ENCODE measurements around the gene ANO2. TPM values are rescaled to one million over a fixed set of nuclear protein-coding genes. Genes with fewer than 3 reads are reported as not detected.

The ANO2 gene
- polyA plus RNA-seq, 5 donors, result 3.3 to 5.7 (median 5.5) TPM

DNA sequence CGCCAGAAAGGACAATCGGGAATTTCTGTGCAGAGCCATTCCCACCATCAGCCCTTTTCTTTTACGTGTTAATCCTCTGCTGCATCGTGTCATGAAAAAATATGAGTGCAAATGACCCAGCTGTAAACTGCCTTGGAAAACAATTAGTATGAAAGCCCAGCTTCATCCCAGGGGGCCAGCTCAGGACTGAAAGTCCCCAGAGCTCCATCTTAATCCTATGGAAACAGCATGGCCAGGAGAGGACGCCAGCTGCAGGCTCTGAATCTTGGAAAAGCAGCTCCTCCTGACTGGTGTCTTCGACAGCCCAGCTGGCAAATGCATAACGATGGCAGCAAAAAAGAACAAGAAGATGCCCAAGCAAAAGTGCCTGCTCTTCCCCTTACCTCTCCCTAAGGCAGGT is 321.6 kb downstream of the ANO2 start:
- DNase-seq, result no peak

DNA sequence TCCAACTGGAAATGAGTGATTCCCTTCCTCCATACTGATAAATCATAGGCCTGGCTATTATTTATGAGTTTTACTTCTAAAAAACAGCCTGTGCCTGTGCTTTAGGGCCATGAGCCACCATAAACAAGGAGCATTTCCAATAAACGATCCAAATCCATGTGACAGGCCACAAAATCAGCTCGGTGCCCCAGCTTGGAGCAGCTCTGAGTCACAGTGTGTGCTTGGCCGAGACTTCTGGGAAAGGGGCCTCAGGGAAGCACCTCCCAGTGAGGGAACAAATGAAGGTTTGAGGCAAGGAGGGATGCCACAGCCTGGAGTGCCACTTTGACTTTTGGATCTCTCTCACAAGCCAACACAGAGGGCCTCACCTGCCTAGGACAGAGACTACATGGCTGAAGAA is 322.8 kb downstream of the ANO2 start:
- DNase-seq, result no peak

DNA sequence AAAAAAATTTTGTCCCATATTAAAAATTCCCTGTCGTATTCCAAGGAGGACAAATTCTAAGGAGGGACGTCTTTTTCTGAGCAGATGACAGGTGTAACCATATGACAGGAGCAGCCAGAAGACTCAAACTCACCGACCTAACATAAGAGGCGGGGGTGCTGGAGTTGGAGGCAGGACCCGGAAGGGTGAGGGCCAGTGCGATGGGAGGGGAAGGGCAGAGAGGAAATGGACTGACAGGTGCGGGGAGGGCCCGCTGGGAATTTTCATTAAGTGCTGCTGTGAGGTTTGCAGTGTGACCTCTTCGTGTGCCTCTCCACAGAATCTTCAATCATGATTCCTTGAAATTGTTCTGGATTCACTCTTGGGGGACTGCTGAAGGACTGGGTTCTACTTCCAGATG is 323.7 kb downstream of the ANO2 start:
- DNase-seq, result no peak

DNA sequence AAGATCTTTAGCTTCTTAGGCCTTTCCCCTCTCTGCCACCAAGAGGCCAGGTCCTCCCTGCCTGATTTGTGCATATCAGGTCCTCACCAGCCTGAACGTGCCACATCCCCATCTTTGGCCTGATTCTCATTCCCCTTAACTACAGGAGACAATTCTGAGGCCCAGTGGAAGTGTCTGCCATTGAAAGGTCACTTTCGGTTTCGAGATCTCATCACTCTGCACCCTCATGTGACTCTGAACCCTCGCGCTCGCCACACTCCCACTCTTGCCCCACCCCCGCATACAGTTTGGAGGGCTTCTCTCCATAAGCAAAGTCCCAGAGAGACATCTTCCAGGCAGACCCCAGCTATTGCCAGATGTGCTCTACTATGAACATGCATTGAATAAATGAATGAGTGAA is 324.2 kb downstream of the ANO2 start:
- no peak for DNase-seq

DNA sequence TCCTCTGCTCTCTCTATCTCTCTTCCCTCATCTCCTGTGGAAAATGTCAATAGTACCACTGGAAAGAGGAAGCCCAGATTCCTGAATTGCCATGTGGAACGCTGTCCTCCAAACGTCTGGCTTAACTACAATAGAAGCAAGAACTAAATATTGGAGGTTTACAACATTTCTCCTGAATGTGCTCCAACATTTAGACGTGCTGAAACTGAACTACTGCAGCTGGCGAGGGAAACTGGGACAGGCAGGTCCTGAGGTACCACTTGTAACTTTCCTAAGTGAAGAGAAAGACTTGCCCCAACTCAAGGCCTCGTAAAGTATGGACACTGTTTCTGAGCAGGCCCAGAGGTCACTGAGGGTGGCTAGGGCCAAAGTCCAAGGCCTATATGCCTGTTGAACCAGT is 325.4 kb downstream of the ANO2 start:
- DNase-seq, result peak; percentile 62 to 64

DNA sequence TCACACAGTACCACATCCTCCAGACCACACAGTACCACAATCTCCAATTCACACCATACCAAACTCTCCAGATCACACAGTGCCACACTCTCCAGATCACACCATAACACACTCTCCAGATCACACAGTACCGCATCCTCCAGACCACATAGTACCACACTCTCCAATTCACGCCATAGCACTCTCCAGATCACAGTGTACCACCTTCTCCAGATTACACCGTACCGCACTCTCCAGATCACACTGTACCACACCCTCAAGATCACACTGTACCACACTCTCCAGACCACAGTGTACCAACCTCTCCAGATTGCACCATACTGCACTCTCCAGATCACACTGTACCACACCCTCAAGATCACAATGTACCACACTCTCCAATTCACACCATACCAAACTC is 328.2 kb downstream of the ANO2 start:
- no peak for DNase-seq

DNA sequence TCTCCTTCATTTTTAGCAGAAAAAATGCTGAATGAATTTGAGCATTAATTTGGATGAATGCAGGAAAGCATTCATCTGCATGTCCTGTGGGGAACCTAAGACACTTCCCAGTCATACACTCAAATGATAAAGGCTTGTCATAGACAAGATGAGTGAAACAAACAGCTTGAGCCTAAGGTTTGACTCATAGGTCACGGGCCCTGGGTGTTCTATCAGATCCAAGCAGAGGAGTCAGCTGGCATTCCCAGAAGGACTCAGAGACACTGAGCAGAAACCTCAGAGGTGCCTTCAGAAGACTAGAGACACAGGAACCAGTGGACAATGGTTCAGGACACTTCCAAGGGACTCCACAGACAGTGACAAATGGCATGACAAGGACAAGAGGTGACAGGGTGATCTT is 329.3 kb downstream of the ANO2 start:
- DNase-seq, result no peak

DNA sequence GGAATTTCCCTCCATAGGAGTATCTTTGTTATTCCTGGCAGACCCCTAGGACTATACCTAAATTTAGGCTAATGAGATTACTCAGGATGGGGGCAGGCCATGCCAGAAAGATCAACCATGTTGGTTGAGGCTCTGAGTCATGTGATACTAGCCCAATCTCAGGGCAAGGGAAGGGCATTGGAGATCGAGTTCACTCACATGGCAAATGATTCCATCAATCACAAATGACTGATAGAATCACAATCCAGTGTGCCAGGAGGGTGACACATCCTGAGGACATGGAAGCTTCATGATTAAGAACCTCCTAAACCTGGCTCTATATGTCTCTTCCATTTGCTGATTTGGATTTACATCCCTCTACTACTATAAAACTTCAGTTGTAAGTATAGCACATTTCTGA is 330.8 kb downstream of the ANO2 start:
- DNase-seq, result no peak

DNA sequence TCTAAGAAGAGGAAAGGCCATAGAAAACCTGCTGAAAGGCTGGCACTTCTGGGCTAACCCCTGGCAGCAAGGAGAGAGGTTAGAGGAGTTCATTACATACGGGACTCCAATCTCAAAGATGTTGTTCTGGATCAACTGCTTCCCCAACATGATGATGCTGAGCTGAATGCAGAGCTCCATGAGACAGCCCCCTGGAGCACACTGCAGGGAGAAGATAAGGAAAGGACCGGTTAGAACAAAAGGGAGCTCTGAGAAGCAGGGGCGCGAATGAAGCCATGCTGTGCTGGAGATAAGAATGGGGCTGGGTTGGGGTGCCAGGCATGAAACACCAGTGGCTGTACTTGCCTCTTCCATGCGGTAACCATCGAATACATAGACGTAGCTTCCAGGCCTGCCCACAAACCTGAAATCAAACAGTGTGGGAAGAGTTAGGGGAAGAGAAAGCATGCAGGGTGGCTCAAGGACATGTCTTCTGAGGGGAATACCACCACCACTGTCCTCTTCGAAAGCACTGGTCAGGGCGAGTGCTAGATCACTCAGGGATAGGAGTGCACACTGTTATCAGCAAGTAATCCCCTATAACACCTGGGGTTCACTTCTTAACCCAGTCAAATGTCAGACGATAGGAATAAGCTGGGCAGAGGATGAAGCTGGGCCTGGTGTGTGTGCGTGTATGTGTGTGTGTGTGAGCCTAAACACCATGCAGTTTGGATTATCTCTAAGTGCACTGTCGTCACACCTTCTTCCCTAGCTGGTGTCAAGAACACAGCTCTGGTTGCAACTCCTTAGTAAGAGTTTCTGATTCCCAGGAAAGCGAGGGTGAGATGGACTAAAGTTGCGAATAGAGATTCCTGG is 332.3 kb downstream of the ANO2 start:
- no peak for DNase-seq

DNA sequence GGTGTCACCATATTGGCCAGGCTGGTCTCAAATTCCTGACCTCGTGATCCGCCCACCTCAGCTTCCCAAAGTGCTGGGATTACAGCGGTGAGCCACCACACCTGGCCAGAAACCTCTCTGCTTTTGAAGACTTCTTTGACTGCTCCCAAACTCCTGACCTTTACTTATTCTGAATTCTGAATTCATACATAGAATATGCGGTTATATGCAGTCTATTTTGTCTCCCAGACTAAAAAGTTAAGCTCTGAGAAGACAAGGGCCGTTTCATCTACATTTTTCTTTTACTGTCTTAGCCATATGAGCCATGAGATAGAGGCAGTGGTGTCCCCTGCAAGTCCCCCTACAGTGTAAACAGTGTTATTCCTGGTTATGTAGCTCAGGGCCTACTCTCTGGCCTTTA is 333.9 kb downstream of the ANO2 start:
- no peak for DNase-seq

DNA sequence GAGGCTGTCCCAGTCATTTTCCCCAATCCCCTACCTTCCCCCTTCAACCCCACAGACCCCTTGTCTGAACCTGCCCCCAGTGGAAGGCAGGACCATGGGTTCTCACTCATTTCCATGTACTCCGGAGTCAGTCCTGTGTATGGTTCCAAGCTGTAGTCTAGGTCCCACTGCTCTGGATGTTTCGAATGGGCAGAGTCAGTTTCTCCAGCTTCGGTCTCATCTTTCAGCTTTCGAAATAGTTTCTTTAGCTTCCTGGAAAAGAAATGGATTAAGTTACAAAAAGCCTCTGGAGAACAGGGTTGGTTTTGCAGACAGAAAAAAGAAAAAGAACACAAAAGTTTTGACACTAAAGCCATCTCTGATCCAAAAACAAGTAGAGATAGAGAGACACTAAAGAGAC is 345.7 kb downstream of the ANO2 start:
- DNase-seq, result no peak

DNA sequence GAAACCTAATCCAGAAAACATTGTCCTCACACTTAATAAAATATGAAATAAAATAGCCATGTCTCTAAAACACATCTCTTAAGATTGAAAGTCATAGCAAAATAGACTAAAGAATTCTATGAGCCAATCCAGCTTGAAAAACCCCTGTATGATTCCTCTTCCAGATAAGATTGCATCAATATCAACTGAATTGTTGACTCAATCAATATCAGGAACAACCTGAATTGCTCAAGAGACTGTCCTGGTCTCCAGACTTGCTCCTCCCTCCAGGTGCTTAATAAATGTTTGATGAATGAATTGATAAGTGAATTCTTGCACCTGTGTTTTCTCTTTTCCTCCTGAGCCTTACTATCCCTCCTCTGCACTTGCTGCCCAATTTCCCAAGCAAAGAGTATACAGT is 351.1 kb downstream of the ANO2 start:
- DNase-seq, result no peak

DNA sequence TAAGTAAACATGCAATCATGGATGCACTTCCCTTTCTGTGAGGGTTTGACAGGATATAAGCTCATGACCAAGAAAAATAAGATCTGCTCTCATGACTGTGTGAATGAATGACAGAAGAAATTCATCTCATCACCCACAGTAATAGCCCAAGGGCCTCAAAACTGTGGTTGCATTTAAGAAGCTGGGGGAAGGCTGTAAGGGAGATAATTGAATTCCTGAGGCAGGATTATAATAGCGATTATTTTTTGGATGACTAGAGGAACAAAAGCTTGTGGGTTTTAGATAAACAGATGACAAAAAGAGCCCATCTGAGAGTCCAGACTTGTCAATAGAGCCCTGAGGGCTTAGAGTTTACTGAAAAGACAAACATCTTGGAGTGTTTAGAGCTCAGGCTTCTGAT is 352.0 kb downstream of the ANO2 start:
- no peak for DNase-seq

DNA sequence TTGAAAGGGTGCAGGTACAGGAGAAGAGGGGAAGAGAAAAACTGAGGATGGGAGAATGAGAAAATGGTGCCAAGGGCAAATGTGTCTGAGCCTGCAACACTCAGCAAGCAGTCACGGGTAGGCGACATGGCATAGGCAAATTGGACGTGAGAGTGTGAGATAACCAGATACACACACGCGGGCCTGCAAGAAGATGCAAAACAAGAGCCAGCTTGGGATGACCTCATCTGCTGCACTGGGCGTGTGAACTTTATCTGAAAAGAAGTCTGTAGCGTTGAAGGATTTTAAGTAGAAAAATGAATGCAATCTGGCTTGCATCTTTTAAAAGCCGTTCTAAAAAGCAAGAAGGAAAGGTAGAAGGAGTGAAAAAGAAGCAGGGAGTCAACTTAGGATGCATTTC is 352.7 kb downstream of the ANO2 start:
- DNase-seq, result no peak

DNA sequence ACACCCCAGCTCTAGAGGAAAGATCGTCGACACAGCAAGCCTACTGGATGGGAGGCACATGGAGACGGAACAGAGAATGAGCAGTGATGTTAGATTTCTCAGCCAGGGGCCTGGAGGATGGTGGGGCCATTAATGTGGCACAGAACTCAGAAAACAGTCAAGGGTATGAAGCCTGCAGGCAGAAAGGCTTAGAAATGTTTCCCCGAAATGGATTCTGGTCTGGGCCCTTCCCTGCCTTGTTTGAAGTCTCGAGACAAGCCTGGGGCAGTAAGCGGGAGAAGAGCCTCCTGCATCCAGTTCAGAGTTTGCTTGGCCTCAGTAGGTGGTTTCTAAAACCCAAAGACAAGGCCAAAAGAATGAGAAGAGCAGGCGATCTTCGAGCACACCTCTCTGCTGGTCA is 354.7 kb downstream of the ANO2 start:
- no peak for DNase-seq

DNA sequence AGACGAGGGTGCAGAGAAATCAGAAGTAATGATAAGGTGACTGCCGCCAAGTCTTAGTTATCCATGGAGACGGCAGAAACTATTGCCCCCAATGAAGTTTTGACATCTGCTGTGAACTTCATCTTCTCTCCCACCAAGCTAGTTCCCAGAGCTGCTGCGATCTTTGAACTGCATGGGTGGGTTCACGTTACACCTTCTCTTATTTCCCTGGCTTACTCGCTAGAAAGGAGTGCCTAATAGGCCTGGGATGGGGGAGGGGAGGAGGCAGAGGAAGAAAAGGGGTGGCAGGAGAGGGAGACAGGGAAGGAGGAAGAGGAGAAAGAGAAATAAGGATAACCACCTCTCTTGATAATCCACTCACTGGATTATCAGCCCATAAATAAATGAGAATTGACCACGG is 356.0 kb downstream of the ANO2 start:
- DNase-seq, result no peak

DNA sequence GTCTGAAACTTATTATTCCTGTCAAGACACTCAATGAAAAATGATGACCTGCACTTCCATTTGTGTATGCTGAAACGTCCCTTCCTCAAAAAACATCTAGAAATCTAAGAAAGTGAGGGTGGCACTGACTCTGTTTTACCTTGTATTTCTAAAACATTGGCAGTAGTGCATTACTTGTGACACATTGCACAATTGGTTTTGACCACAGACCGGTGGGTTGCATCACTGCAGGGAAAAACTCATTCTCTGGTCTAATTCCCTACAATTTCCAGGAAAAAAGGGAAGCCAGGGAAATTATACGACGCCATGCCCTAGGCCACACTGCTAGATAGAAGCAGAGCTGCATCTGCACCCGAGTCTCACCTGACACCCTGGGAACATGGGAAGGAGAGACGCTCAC is 356.5 kb downstream of the ANO2 start:
- DNase-seq, result no peak

DNA sequence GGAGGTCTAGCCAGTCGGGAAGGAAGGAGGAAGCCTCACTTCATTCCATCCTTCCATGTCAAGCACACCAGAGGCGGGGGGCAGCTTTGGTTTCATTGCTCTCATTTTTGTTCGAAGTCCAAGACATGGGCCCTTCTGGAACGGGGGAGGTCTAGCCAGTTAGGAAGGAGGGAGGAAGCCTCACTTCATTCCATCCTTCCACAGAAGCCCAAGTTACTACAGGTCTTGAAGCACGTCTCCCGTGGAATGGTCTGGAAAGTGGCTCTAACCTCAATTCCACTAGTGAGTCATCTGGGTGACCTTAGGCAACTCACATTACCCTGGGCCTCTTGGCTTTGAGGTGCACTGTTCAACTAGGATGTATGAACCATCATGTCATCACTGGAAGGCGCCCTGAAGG is 356.9 kb downstream of the ANO2 start:
- no peak for DNase-seq

DNA sequence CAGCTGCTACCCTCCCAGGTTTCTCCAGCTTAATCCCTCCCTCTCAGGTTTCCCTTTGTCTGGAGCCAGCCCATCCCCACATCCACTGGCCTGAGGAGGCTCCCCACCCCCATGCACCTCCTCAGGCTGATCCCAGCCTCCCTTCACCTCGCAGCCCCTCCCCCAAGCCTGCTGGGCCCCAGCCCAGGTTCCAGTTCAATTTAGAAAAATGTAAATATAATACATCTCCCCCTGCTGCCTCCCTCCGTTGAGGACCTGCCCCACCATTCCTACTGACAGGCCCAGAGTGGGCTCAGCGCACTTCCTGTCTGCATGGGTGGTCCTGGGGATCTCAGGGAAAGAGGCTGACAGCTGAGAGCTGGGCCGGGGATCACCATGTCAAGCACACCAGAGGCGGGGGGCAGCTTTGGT is 357.3 kb downstream of the ANO2 start:
- peak; percentile 42 to 48 for DNase-seq

DNA sequence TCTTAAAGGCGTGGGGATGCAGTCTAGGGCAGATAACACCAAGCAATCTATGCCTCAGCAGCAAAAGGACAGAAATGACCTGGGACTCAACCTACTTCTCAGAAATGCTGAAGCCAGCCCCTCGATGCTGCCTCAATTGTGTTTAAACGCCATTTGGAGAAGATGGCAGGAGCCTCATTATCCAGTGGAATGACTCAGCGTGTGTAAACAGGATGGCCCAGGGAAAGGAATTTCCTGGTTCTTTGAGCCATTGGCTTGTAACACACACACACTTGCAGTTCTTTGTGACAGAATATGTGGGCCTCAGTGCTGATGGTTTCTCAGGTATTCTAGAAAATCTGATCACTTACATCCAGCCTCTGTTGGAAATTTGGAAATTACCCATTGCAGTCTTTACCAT is 358.9 kb downstream of the ANO2 start:
- no peak for DNase-seq

DNA sequence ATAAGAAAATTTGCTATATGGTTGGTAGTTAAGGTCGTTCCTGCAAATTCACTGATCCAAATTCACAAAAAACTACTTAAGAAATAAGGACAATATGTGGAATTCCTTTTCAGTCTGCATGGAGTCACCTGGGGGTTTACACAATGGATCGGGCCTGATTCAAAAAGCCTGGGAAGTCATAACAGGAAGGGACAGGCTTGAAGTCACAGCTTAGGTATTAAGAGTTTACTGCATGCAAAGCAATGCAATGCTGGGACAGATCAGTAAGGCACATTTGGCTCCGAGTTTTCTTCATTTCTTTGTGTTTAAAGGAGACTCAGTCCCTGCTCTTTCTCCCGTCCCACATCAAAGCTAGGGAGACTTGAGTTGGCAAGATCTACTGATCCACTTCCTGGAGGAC is 359.9 kb downstream of the ANO2 start:
- no peak for DNase-seq

DNA sequence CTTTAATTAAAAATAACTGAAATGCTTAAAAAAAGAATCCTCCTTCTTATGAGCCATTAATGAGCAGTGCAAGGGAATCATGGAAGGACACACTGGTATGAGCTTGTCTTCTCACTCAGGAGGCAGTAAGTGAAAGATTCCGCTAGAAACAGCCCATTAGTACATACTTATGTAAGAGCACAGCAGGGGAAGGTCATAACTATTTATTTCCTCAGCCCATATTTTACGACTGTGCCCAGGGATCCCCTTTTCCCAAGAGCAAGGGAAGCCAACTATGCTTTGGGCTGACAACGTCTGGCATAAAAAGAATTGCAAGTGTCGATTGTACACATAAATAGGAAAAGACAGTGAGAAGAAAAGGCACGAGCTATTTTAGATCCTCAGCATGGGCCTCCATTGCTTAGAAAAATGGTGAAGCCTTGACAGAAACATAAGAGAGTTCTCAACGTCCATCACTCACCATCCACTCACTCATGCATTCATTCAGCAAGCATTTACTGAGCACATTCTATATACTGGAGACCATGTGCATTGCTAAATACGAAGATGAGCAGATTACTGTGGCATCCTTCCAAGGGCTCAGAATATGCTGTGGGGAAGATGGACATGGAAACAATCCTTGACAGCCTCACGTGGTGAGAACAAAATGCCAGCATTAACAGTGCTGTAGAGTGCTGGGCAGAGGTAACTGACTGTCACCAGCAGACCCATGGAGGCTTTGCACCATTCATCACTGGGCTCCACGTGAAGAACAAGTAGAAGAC is 360.5 kb downstream of the ANO2 start:
- no peak for DNase-seq

DNA sequence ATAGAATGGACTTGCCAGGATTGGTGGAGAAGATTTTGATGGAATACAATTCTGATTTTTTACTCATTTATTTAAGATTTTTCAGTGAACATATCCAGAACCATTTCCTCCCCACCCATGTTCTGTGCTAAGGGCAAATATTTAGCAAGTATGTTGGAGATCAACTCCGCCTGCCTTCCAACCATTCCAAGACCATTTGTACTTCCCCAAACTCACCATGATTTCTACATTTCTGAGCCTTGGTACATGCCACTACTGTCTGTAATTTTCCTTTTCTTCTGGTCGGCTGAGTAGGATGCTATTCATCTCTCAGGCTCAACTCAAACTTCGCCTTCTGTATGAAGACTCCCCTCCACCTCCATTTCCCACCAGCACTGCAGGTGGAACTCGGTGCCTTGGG is 362.5 kb downstream of the ANO2 start:
- no peak for DNase-seq

DNA sequence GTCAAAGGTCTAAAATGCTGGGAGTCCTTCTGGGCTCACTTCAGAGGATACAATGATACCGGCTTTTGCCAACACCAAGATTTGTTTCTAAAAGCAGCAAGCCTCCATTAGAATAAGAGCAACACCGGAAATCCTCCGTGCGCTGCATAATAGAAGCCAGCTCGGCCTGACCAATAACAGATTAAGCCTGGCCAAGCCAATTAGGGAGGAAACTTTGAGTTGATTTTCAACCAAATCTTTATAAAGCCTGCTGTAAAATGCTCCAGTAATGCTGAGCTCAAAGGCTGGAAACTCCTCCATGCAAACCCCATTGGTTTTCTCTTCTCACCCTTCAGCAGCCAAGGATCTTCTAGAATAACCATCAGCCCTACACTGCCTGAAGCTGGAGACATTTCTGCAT is 363.0 kb downstream of the ANO2 start:
- DNase-seq, result no peak
